Colonic mucosa (tissue), 4 donors: ENCODE measurements around the gene GRM8. TPM values are rescaled to one million over a fixed set of nuclear protein-coding genes. Genes with fewer than 3 reads are reported as not detected.

Experiments used
- DNase-seq: peaks from one replicate; pipeline ENCODE4 v3.0.0-alpha.2; 2020
- H3K27ac ChIP-seq: fragments of 200-600 bp; one replicate; pipeline ENCODE4 v1.8.0; 2021
- H3K27me3 ChIP-seq: fragments of 200-600 bp; one replicate; pipeline ENCODE4 v1.8.0; 2021
- H3K36me3 ChIP-seq: fragments of 200-600 bp; one replicate; pipeline ENCODE4 v1.8.0; 2021
- H3K4me1 ChIP-seq: fragments of 200-600 bp; one replicate; pipeline ENCODE4 v1.8.0; 2021; ENCODE audit warnings: mild to moderate bottlenecking
- H3K4me3 ChIP-seq: fragments of 200-600 bp; one replicate; pipeline ENCODE4 v1.8.0; 2021
- H3K9ac ChIP-seq, 2 donors: one replicate each; pipeline ENCODE4 v1.7.0; 2013; ENCODE audit warnings: control low read depth in 2 of 2, low read depth in 2 of 2, low read length in 2 of 2
- H3K9me3 ChIP-seq: fragments of 200-600 bp; one replicate; pipeline ENCODE4 v1.8.0; 2021
- CTCF ChIP-seq: fragments of 200-600 bp; IDR thresholded peaks from one replicate; pipeline ENCODE4 v1.8.0; 2022; ENCODE audit warnings: antibody characterized with exemption, mild to moderate bottlenecking
- intact Hi-C: fragments of 100-400 bp; cut with DNase I; formaldehyde crosslinking; loops from one replicate; pipeline ENCODE4 v1.14.1; 2022
- total RNA-seq, 2 donors: library from RNA; stranded (reverse); fragmentation: NEBNext Ultra II Directional in 1 of 2; extraction: Animal tissue kit (Norgen Biotek cat#: 25700) in 1 of 2; gene quantifications; one replicate each; pipeline ENCODE4 v1.2.1, GENCODE V29; 2021
- donor health status: healthy.
- donor health status: DM: no; HTN: no; CAD: no.
- donor health status: DM: no; HTN: no; CAD: no.

The GRM8 gene
- total RNA-seq, 2 donors from 2014 or later, result 2.2 to 2.5 TPM

- Histone ChIP-seq H3K4me1 (no peaks in the 10 kb centered on the region), H3K9ac (no peak overlapping the region), H3K9me3 (no peaks in the 10 kb centered on the region), H3K4me3 (no peak overlapping the region), H3K27ac (no peak overlapping the region), H3K27me3 (peaks cover 18% of the 10 kb centered on the region), H3K36me3 (no peaks in the 10 kb centered on the region)
- no peak for TF ChIP-seq CTCF
- intact Hi-C loops, result loop anchor here (5.0 to 10.0 kb wide), 2 partner anchors 143 to 446 kb away; no protein-coding TSS in a partner anchor
- no peak for DNase-seq
Observed at GRCh38 chr7:127250312-127251035, 2.3 kb downstream of the GRM8 start.

GRCh38 chr7:127245607-127246006 lies 7.1 kb downstream of the GRM8 start:
- no peak for DNase-seq
- intact Hi-C loops, result no loop called here
- Histone ChIP-seq H3K4me1 (no peaks in the 10 kb centered on the region), H3K27me3 (peaks cover 5% of the 10 kb centered on the region), H3K27ac (no peak overlapping the region), H3K9me3 (no peaks in the 10 kb centered on the region), H3K9ac (no peak overlapping the region), H3K36me3 (no peaks in the 10 kb centered on the region), H3K4me3 (no peak overlapping the region)
- TF ChIP-seq CTCF, result no peak

DNA sequence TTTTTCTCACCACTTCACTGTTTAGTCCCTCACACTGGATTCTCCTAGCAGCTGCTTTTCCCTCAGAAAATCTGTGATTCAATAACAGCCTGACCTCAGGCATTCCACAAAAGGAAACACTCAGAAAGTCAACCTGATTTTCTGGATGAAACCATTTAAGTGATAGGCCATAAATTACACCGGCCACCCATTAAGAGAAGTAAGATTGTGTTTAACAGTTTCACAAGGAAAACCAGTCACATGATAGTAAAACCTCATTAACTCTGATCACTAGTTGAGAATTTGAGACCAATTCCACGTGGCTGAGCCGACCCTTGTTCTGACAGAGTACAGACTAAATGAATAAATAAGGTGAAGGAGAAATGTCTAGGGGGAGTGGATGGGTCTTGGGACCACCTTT lies 7.7 kb downstream of the GRM8 start:
- Histone ChIP-seq H3K27me3 (peaks cover 5% of the 10 kb centered on the region), H3K4me3 (no peak overlapping the region), H3K9me3 (no peaks in the 10 kb centered on the region), H3K36me3 (no peaks in the 10 kb centered on the region), H3K9ac (no peak overlapping the region), H3K4me1 (no peaks in the 10 kb centered on the region), H3K27ac (no peak overlapping the region)
- no peak for DNase-seq
- TF ChIP-seq CTCF, result no peak
- intact Hi-C loops, result no loop called here

DNA sequence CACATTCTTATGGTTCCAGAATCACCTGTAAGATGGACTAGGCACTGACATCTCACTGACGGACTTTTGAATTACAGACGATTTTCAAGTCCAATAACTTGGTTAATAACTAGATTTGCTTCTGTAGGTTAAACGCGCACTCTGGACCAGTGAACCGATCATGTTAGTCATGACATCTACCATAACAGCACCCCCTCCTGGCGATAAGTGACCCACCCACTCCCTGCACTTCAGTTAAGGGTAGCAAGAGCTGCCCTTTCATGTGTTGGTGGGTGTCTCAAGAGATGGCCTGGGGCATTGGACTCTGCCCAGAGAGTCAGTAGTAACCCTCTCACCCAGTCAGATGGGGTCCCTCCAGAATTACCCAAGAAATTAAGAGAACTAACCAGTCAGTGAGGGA lies 12.9 kb downstream of the GRM8 start:
- H3K9ac ChIP-seq, result no peak overlapping the region
- no peaks in the 10 kb centered on the region for H3K9me3 ChIP-seq
- no peak for DNase-seq
- intact Hi-C loops, result no loop called here
- H3K27ac ChIP-seq, result no peak overlapping the region
- no peaks in the 10 kb centered on the region for H3K27me3 ChIP-seq
- no peaks in the 10 kb centered on the region for H3K4me1 ChIP-seq
- H3K4me3 ChIP-seq, result no peak overlapping the region
- H3K36me3 ChIP-seq, result no peaks in the 10 kb centered on the region
- TF ChIP-seq CTCF, result no peak

DNA sequence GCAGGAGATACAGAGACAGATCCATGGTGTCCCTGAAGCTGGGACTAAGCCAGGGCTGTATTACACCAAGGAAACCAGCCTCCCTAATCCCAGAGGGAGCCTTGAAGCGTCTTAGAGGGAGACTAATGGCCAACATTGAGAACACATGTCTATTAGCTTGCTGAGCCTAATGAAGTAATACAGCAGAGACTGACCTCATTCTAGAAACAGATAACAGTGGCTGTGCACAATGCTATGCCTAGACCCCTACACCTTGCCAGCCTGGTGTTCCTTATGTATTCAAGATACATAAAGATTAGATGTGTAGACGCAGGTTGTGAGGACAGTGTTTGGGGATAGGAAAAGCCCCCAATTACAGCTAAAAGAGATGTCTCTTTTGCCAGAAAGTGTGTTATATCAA lies 19.1 kb downstream of the GRM8 start:
- no peaks in the 10 kb centered on the region for H3K4me1 ChIP-seq
- no peaks in the 10 kb centered on the region for H3K27me3 ChIP-seq
- DNase-seq, result no peak
- intact Hi-C loops, result no loop called here
- no peak for TF ChIP-seq CTCF
- no peaks in the 10 kb centered on the region for H3K9me3 ChIP-seq
- no peaks in the 10 kb centered on the region for H3K36me3 ChIP-seq
- no peak overlapping the region for H3K4me3 ChIP-seq
- H3K9ac ChIP-seq, result no peak overlapping the region
- no peak overlapping the region for H3K27ac ChIP-seq
